NCI-H1436 treated with DMSO at 0.1 percent for 48 hours (cell line): ENCODE data around the gene IHH.

Experiments used
- DNase-seq: peaks from one replicate; lab custom pipeline; 2025; lab: John Stamatoyannopoulos, UW

Gene IHH

DNA sequence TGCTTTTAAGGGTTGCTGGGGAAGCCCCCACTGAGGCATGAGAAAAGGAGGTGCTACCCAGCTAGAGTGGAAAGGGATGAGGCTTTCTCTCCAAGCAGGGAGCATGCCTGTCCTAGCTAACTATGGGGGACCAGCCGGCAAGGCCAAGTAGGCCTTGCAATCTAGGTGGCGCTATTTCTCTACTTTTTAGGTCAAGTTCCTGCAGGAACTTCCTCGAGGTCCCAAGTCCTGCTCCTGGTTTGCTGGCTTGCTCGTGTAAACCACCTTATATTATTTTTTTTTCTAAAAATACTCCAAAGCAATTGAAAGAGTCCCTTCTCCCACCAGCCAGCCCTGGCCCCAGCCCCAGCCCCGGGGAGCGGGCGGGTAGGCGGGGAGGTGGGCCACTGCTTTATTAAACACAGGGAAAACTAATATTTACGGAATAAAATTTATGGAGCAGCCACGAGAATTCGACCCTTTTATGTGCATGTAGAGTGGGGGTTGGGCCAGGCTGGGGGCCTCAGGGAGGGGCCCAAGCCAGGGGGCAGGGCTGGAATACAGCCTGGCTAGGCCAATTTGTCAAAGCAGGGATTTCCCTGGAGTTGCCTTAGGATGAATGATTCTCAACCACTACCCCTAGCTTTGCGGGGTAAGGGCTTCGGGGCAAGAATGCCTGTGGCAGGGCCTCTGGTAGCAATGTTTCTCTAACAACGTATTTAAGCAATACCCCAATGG is 12.8 kb upstream of the IHH start:
- no peak for DNase-seq

DNA sequence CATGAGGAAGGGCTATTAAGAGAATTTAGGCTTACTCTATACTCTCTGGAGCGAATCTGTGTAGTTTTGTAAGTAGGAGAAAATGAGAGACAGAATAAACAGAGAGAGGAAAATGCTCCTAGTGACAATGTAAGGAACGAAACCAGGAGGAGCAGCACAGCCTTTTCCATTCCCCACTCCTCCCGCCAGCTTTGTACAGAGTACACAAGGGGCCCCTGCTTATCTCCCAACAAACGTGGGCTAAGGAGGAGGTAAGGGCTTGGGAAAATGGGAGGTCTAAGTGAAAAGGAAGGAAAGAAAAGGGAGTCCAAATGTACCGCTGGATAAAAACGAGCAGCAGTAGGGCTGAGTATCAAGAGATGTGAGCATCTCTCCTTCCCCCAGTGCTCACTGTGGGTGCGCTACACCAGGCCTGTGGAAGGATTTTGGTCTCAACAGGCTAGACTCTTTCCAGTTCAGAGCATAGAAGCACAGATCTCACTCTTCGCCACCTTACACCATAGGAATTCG is 12.1 kb upstream of the IHH start:
- DNase-seq: no peak

- no peak for DNase-seq
These were observed 10.6 kb upstream of the IHH start for GRCh38 chr2:219071131-219071816.

DNA sequence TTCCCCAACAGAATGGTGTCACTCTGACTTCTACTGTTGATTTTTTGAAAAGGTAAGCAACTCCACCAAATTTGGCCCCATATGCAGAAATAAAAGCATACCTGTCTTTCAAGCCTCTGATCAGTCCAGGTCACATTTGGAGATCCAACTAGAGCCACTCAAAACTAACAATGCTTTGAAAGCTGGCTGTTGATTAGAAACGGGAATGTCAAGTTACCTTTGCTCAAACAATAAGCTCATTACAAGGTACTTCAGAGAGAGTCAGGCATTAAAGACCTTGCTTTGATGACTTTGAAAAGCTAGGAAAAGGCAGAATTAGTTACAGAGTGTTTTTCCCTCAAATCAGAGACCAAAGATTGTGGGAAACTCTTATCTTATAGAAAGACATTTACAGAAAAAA is 4.8 kb upstream of the IHH start:
- DNase-seq: no peak

- DNase-seq: no peak
These were observed 1.4 kb upstream of the IHH start for GRCh38 chr2:219062081-219062480.

DNA sequence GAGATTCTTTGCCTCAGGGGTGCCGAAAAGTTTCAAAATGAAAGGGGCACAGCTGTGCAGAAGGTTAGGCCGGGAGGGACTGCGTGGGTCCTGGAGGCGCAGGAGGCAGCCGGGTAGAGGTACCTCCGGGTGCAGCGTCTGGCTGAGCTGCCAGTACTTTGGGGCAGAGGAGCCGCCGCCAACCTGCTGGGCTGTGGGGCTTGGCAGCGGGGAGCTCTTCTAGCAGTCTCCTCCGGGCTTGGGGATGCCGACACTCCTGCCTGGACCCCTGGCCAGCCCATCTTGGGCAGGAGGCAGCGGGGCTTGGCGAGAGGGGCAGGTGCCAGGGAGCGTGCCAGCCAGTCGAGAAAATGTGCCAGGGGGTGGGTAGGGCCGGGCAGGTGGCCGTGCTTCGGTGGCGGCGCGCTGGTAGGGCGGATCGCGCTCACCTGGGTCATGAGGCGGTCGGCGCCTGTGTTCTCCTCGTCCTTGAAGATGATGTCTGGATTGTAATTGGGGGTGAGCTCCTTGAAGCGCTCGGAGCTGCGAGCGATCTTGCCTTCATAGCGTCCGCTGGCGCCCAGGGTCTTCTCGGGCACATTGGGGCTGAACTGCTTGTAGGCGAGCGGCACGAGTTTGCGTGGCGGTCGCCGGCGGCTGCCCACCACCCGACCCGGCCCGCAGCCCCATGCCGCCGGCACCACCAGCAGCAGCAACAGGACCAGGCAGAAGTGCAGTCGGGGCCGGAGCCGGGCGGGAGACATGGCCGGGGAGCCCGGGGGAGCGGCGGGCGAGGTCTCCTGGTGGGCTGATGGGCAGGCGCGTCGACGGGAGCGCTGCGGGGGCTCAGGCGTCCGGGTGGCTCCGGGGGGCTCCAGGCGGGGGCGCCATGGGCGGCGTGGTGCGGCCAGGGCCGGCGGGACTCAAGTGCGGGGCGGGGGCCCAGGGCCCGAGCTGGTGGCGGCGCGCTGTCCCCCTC is 717 bp downstream of the IHH start:
- no peak for DNase-seq

GRCh38 chr2:219059375-219059724 is 1.4 kb downstream of the IHH start:
- no peak for DNase-seq

- DNase-seq: no peak
These were observed 2.0 kb downstream of the IHH start for GRCh38 chr2:219058541-219059374.

DNA sequence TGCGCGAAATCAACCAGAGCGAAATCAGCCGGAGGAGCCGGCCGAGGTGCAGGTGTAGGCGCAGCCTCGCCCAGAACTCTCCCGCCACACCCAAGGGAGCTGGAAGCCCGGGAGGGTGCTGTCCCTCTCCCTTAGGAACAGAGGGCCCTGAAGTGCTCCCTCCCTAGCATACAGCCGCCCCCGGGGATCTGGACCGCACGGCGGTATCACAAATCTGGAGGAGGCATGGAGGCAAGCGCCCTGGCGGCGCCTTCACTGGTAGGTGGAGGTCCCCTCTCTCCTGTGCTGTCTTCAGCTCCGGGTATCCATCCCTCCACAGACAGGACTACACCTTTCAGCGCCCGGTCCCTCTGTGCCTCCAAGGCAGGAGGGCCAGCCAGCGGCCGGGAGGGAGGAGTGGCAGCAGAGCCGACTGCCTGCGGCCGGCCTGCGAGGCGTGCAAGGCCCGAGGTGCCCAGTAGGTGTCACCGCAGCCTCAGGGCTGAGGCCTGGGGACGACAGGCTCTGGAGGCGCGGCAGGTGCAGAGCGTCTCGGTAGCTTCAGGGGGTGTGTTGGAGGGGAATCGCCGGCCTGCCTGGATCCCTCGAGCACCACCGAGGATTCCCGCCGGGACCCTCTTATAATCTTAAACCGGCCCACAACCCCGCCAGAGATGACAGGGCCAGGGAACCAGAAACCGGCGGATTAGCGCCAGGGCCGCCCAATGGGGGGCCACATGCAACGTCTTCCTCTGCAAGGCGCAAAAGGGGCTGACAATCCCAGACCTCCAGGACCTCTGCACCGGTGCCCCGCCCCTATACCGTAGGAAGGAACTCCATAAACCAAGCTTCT is 2.8 kb downstream of the IHH start:
- DNase-seq: no peak

DNA sequence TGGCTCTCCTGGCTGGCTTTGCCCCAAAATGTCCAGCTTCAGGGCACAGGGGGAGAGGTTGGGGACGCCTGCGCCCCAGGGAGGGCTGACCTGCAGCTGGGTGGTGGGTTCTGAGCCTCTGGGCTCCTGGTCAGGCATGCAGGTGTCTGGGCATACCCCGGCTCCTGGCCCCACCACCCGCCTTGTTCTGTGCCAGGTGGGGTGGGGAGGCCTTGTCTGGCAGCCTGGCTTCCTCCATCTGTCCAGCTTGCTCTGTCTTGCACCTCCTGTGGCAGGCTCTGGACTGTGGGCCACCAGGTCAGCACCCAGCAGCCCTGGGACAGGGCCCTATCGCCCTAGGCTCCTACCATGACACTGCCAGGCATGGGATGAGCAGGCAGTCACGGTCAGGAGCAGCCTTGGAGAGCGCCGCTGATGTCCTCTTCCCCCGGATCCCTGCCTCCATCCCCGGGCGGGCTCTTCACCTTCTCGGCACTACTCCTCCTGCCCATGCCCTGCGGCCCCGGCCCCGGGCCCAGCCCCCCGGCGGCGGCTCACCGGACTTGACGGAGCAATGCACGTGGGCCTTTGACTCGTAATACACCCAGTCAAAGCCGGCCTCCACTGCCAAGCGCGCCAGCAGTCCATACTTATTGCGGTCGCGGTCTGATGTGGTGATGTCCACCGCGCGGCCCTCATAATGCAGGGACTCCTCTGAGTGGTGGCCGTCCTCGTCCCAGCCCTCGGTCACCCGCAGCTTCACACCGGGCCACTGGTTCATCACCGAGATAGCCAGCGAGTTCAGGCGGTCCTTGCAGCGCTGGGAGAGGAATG is 3.6 kb downstream of the IHH start:
- DNase-seq: no peak

DNA sequence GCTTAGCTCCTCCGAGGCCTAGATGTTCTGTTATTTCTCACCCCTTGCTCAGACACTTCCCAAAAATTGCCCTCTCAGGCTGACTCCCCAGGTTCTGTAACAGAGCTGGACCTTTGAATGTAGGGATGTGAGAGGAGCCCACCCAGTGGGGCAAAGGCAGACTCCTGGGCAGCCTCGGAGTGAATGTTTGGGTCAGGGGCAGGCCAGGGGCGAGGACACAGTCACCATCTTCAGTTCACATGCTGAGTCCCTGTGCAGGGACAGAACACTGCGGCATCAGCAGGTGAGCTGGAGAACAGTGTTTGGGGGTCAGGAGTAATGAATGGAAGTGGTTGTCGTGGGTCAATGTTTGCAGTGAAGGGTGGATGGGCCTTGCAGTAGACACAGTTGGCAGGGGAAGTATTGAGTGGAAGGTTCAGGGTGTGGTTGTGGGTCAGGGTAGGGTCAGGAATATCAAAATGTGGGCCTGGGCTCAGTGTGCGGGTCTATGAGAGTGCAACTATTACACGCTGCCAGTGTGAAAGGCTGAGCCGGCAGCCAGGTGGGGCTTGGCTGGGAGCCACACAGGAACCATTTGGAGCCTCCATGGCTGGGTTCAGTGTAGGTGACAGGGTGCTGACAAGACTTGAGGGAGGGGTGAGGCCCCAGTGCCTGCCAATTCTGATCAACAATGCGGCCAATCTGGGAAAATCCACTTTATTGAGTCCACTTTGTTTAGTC is 4.4 kb downstream of the IHH start:
- no peak for DNase-seq

DNA sequence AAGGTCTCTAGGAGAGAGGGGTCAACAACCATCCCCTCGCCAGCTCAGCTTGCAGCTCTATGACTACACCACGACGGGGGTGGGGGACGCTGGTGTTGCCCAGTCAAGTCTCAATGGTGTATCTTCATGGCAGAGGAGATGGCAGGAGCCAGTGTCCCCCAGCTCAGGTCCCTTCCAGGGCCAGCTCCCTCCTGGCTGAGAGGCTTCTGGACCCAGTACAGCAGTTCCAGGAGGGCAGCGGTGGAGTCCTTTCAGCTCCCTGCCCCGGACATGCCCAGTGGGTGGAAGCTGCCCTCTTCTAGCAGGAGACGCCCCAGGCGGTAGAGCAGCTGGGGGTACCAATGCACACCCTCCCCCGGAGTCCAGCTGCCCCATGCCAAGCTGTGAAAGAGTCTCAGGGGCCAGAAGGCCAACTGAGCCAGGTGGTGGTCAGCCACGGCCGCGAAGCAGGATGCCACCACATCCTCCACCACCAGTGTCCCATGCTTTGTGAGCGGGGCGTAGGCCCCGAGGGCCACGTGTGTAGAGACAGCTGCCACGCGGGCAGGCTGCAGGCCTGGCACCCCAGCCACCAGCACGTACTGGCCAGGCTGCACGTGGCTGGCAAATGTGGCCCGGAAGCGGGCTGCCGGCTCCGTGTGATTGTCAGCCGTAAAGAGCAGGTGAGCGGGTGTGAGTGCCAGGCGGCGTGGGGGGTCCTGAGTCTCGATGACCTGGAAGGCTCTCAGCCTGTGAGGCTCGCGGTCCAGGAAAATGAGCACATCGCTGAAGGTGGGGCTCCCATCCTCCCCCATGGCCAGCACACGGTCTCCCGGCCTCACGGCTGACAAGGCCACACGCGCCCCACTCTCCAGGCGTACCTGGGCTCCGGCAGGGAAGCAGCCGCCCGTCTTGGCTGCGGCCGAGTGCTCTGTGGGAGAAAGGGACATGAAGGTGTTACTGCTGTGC is 5.5 kb downstream of the IHH start:
- DNase-seq: no peak

GRCh38 chr2:219049282-219049681 is 11.4 kb downstream of the IHH start:
- no peak for DNase-seq

DNA sequence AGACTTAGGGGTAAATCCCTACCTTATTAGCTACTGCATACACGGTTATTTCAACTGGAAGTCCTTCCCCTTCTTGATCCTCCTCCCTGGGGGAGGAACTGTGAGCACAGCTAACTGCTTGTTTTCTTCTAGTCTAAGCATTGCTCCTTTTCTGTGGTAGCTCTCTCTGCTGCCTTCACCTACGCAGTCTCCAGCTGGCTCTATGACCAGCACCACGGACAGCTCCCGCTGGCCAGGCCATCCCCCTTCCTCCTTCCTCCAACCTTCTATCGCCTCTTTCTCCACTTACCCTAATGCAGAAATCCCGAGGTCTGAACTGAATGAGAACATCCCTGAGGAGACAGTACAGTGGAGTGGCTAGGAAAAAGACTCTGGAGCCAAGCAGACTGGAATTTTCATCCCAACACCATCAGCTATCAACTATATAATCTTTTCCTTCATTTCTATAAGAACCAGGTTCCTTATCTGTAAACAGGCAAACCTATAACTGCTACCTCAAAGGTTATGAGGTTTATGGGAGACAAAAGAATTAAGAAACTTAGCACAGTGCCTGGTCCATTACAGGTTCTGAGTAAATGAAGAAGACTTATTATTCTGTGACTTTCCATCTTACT is 14.7 kb downstream of the IHH start:
- DNase-seq: no peak

DNA sequence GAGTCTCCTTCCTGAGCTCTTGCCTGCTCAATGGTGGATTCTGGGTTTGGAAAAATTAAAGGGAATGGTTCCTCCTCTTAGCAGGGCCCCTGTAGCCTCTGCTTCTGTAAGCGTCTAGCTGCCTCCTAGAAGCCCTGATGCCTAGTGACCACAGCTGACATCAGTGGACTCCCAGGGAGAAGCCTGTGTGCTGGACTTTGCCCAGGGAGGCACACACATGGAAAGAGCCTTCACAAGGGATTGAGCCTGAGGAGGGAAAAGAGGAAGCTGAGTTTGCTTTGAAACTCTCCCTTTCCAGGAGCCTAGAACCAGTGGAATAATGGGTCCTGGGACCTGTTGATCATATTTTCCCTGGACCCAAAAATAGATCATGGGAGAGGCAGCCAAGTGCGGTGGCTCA is 18.0 kb downstream of the IHH start:
- DNase-seq: no peak

DNA sequence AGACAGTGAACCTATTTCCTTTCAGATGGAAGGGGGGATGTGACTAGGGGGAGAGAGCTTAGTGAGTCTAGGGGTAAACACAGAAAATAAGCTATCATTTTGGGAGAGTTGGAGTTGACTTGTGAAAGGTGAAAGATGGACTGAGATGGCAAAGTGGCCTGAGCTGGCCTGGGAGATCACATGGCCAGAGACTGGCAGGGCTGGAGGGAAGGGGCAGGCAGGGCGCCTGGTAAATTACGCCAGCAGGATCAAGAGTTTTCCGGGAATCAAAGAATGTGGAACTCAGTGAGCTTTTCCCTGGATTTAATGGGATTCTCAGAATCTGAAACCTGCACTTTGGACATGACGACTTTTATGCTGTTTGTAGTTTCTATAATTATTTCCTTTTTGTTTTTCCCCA is 18.6 kb downstream of the IHH start:
- no peak for DNase-seq

- DNase-seq: no peak
These were observed 19.5 kb downstream of the IHH start, which contains the start of gene CFAP65 for GRCh38 chr2:219041252-219041651. TSS of gene CFAP65 (minus strand) at chr2:219041516. CDS start at chr2:219039048, 2,468 bp downstream.

DNA sequence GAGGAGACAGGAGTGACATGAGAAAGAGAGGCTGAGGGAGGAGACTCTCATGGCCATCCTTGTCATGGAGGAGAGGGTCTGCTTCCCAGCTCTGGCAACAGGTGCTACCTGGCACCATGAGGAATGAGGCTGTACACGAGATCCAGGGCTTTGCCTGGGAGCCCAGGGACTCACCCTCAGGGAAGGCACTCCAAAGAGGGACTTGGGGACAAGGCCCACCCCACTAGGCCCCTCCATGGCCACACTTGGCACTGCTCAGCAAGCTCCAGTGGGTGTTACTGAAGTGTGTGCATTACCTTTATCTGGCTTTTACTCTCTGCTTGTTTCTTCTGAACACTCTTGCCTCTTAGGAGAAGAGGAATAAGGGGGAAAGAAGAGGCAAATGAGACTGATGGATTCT is 22.1 kb downstream of the IHH start:
- no peak for DNase-seq
